Loucy (cell line): ENCODE measurements around the gene AATK.

Experiments used
- H2AFZ ChIP-seq: fragments of 200-600 bp; sonication (generic); 2 replicates; pipeline ENCODE4 v1.6.0; 2016; ENCODE audit warnings: antibody characterized with exemption, mild to moderate bottlenecking, low read length, moderate library complexity
- H3F3A ChIP-seq: fragments of 200-600 bp; 2 replicates; pipeline ENCODE4 v1.6.0; 2016; ENCODE audit warnings: antibody characterized with exemption, low read depth, mild to moderate bottlenecking
- H3K27me3 ChIP-seq: fragments of 200-600 bp; sonication (generic); 2 replicates; pipeline ENCODE4 v1.6.1; 2014; ENCODE audit warnings: low read length, mild to moderate bottlenecking; ENCODE audit not compliant: insufficient read depth, poor library complexity, severe bottlenecking
- H3K36me3 ChIP-seq: fragments of 200-600 bp; sonication (generic); 2 replicates; pipeline ENCODE4 v1.6.1; 2016; ENCODE audit warnings: low read length; ENCODE audit not compliant: insufficient read depth
- H3K4me1 ChIP-seq: fragments of 200-600 bp; sonication (generic); 2 replicates; pipeline ENCODE4 v1.5.1; 2014; ENCODE audit warnings: low read length, mild to moderate bottlenecking; ENCODE audit not compliant: insufficient read depth, poor library complexity, severe bottlenecking
- H3K4me2 ChIP-seq: fragments of 200-600 bp; sonication (generic); 2 replicates; pipeline ENCODE4 v1.6.0; 2014; ENCODE audit warnings: antibody characterized with exemption, low read length, low read depth, mild to moderate bottlenecking; ENCODE audit not compliant: poor library complexity, severe bottlenecking
- H3K4me3 ChIP-seq: fragments of 200-600 bp; sonication (generic); 2 replicates; pipeline ENCODE4 v1.5.1; 2014; ENCODE audit warnings: low read length, mild to moderate bottlenecking, mixed read lengths; ENCODE audit not compliant: poor library complexity, severe bottlenecking
- H3K79me2 ChIP-seq: fragments of 200-600 bp; sonication (generic); 2 replicates; pipeline ENCODE4 v1.6.1; 2014; ENCODE audit warnings: low read length; ENCODE audit not compliant: insufficient read depth
- H3K9ac ChIP-seq: fragments of 200-600 bp; sonication (generic); 2 replicates; pipeline ENCODE4 v1.6.0; 2014; ENCODE audit warnings: mild to moderate bottlenecking, low read depth, low read length, moderate library complexity; ENCODE audit not compliant: poor library complexity, severe bottlenecking
- H3K9me2 ChIP-seq: fragments of 200-600 bp; sonication (generic); replicated peaks from 2 replicates; pipeline ENCODE4 v1.6.1; 2016; ENCODE audit warnings: low read depth, low read length, mixed read lengths
- H3K9me3 ChIP-seq: fragments of 200-600 bp; sonication (generic); 2 replicates; pipeline ENCODE4 v1.6.1; 2014; ENCODE audit warnings: mild to moderate bottlenecking, antibody characterized with exemption, low read length, low read depth; ENCODE audit not compliant: insufficient read depth
- H4K20me1 ChIP-seq: fragments of 200-600 bp; sonication (generic); 2 replicates; pipeline ENCODE4 v1.6.0; 2014; ENCODE audit warnings: antibody characterized with exemption, low read length, mild to moderate bottlenecking; ENCODE audit not compliant: insufficient read depth, poor library complexity, severe bottlenecking
- CTCF ChIP-seq: fragments of 200-600 bp; sonication (generic); conservative IDR thresholded peaks from 2 replicates; pipeline ENCODE4 v1.5.1; 2014; ENCODE audit warnings: mild to moderate bottlenecking, antibody characterized with exemption, low read length
- EZH2phosphoT487 ChIP-seq: fragments of 200-600 bp; IDR thresholded peaks from 2 replicates; pipeline ENCODE4 v1.6.1; 2018; ENCODE audit warnings: antibody characterized with exemption, mild to moderate bottlenecking, moderate library complexity, borderline replicate concordance

Gene AATK

GRCh38 chr17:81187120-81187519 is 21.1 kb upstream of the AATK start:
- no peak overlapping the region for H2AFZ ChIP-seq
- H3K4me1 ChIP-seq = no peaks in the 10 kb centered on the region
- H3K36me3 ChIP-seq = peaks cover 7% of the 10 kb centered on the region; the same call in 1 of the 2 replicates
- no peak overlapping the region for H3K9ac ChIP-seq
- no peaks in the 10 kb centered on the region for H3K9me2 ChIP-seq
- H3K79me2 ChIP-seq = no peaks in the 10 kb centered on the region
- H3K4me2 ChIP-seq = no peak overlapping the region
- no peaks in the 10 kb centered on the region for H4K20me1 ChIP-seq
- no peak for TF ChIP-seq CTCF
- no peak for TF ChIP-seq EZH2phosphoT487
- H3K9me3 ChIP-seq = no peaks in the 10 kb centered on the region
- no peaks in the 10 kb centered on the region for H3K27me3 ChIP-seq
- H3F3A ChIP-seq = no peaks in the 10 kb centered on the region
- no peak overlapping the region for H3K4me3 ChIP-seq

- Histone ChIP-seq H3K27me3 (no peaks in the 10 kb centered on the region), H3K79me2 (no peaks in the 10 kb centered on the region), H2AFZ (no peak overlapping the region), H3F3A (no peaks in the 10 kb centered on the region), H3K36me3 (no peaks in the 10 kb centered on the region; the same call in 1 of the 2 replicates), H3K9me3 (no peaks in the 10 kb centered on the region), H3K9me2 (no peaks in the 10 kb centered on the region), H3K4me2 (no peak overlapping the region), H3K4me1 (no peaks in the 10 kb centered on the region), H3K9ac (no peak overlapping the region), H3K4me3 (no peak overlapping the region), H4K20me1 (no peaks in the 10 kb centered on the region)
- TF ChIP-seq CTCF (no peak), EZH2phosphoT487 (no peak)
These were observed 20.2 kb upstream of the AATK start for GRCh38 chr17:81186203-81186602.

- Histone ChIP-seq H3K4me2 (no peak overlapping the region), H3K9ac (no peak overlapping the region), H3K9me2 (no peaks in the 10 kb centered on the region), H3F3A (no peaks in the 10 kb centered on the region), H3K79me2 (no peaks in the 10 kb centered on the region), H3K9me3 (no peaks in the 10 kb centered on the region), H3K4me1 (no peaks in the 10 kb centered on the region), H3K36me3 (no peaks in the 10 kb centered on the region; the same call in 1 of the 2 replicates), H2AFZ (no peak overlapping the region), H3K4me3 (no peak overlapping the region), H4K20me1 (no peaks in the 10 kb centered on the region), H3K27me3 (no peaks in the 10 kb centered on the region)
- no peak for TF ChIP-seq EZH2phosphoT487
- TF ChIP-seq CTCF = no peak
These were observed 18.5 kb upstream of the AATK start for GRCh38 chr17:81184555-81184954.
